ENCODE measurements around the gene CYTH1.

- TF ChIP-seq CTCF (conservative IDR thresholded peaks at IDR 0.05): no peak
- no peak for TF ChIP-seq EZH2 (IDR thresholded peaks at IDR 0.05; ENCODE audit: low read depth)
These were observed 47.4 kb upstream of the CYTH1 start for GRCh38 chr17:78829477-78829876.
